Neural cell (in vitro differentiated cells): Measurements from ENCODE around the gene SKAP1.

Experiments used
- EZH2 ChIP-seq: fragments of 200-600, 300-800 bp; shearing (Covaris generic), sonication (generic); IDR thresholded peaks from 2 replicates; pipeline ENCODE4 v1.6.1; 2014; ENCODE audit warnings: antibody characterized with exemption, low read length, borderline replicate concordance, mild to moderate bottlenecking; ENCODE audit not compliant: insufficient read depth, poor library complexity, severe bottlenecking
- MXI1 ChIP-seq: fragments of 450-650 bp; conservative IDR thresholded peaks from 2 replicates; pipeline ENCODE4 v1.6.1; 2014; ENCODE audit warnings: antibody characterized with exemption, mild to moderate bottlenecking; ENCODE audit not compliant: poor library complexity, severe bottlenecking
- SMC3 ChIP-seq: fragments of 450-650 bp; conservative IDR thresholded peaks from 2 replicates; pipeline ENCODE4 v1.6.1; 2014; ENCODE audit warnings: antibody characterized with exemption, mild to moderate bottlenecking, moderate library complexity; ENCODE audit not compliant: poor library complexity
- TF ChIP-seq, protein P1 (sequence below): fragments of 450-650 bp; IDR thresholded peaks from 2 replicates; pipeline ENCODE4 v1.5.1; 2014; ENCODE audit warnings: antibody characterized with exemption, mild to moderate bottlenecking, moderate library complexity; ENCODE audit not compliant: poor library complexity, severe bottlenecking

DNA sequence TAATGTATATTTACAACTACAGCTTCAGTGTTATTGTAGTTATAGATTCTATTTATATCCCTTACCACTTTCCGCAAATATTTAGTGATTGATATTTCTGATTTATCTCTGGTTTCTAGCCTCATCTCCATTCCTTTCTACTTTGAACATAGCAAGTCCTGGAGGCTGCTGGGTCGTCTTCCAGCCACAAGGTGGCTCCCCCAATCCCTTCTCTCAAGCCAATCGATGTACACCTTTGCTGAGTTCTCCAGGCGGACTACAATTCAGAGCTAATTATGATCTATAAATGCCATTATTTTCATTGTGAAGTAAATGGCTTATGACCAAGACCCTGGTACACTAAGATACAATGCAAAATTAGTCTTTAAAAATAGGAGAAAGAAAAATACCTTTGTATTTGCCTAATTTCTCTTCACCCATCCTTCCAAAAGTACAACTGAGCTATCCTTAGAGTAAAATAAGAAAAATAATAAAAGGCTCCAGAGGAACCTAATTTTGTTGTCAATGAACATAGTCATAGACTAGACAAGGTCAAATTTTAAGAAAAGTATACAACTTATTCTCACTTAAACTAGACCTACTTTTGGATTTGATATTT lies 122.1 kb downstream of the SKAP1 start:
- TF ChIP-seq, protein P1, sequence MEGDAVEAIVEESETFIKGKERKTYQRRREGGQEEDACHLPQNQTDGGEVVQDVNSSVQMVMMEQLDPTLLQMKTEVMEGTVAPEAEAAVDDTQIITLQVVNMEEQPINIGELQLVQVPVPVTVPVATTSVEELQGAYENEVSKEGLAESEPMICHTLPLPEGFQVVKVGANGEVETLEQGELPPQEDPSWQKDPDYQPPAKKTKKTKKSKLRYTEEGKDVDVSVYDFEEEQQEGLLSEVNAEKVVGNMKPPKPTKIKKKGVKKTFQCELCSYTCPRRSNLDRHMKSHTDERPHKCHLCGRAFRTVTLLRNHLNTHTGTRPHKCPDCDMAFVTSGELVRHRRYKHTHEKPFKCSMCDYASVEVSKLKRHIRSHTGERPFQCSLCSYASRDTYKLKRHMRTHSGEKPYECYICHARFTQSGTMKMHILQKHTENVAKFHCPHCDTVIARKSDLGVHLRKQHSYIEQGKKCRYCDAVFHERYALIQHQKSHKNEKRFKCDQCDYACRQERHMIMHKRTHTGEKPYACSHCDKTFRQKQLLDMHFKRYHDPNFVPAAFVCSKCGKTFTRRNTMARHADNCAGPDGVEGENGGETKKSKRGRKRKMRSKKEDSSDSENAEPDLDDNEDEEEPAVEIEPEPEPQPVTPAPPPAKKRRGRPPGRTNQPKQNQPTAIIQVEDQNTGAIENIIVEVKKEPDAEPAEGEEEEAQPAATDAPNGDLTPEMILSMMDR = peak; percentile 73
- TF ChIP-seq SMC3 (peak; percentile 74), EZH2 (no peak), MXI1 (no peak)
